Right ventricle myocardium inferior (tissue), 1 donor: ENCODE measurements around the gene AKAP13. TPM values are rescaled to one million over a fixed set of nuclear protein-coding genes. Genes with fewer than 3 reads are reported as not detected.

ENCODE experiments used
- ATAC-seq: fragments of 200-7000 bp; cut with Tn5 transposase; one replicate; pipeline ENCODE4 v1.9.1; 2020; ENCODE audit warnings: mild to moderate bottlenecking, moderate library complexity
- DNase-seq: peaks from one replicate; pipeline ENCODE4 v3.0.0; 2021; ENCODE audit errors: missing footprints
- intact Hi-C: fragments of 100-400 bp; cut with DNase I; formaldehyde crosslinking; loops from one replicate; pipeline ENCODE4 v1.11.0; 2022
- total RNA-seq: library from RNA; stranded (reverse); fragmentation: NEBNext Ultra II Directional; extraction: Animal tissue kit (Norgen Biotek cat#: 25700); gene quantifications from one replicate; pipeline ENCODE4 v1.2.1, GENCODE V29; 2021
- donor health status: DM: no; HTN: yes; CAD: no; lungs with severe emphysema.

AKAP13 gene
- total RNA-seq, 1 donor from 2014 or later = 292 TPM

GRCh38 chr15:85497172-85497569 lies 116.8 kb downstream of the AKAP13 start:
- intact Hi-C loops = loop anchor here (5.0 kb wide), 1 partner anchor 45 kb away; no protein-coding TSS in a partner anchor
- no peak for DNase-seq
- ATAC-seq = no peak

- no peak for ATAC-seq
- DNase-seq = no peak
- intact Hi-C loops = loop anchor here (5.0 kb wide), 1 partner anchor 44 kb away; no protein-coding TSS in a partner anchor
These were observed 118.1 kb downstream of the AKAP13 start for GRCh38 chr15:85498471-85498870.

DNA sequence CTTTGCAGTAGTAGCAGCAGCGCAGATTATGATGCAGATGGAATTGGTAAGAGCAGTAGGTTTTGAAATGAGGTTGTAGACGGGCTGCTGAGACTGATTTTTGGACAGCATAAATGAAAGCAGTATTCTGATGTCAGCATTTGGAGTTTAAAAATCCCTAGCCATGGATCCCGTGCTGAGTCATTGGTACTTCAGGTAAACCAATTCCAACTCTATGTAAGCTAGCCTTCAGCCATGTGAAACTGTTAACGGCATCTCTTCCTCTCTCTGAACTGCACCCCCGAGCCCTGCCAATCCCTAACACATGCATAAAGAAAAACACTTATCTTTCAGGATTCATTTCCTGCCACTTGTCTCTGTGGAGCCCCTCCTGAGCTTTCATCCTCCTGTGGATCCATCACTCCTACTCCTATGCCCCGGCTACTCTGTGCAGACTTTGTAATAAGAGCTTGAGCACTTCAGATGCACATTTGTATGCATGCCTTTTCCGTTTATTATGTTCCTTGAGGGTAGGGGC lies 119.0 kb downstream of the AKAP13 start:
- no peak for ATAC-seq
- intact Hi-C loops = loop anchor here (5.0 kb wide), 1 partner anchor 43 kb away; no protein-coding TSS in a partner anchor

DNA sequence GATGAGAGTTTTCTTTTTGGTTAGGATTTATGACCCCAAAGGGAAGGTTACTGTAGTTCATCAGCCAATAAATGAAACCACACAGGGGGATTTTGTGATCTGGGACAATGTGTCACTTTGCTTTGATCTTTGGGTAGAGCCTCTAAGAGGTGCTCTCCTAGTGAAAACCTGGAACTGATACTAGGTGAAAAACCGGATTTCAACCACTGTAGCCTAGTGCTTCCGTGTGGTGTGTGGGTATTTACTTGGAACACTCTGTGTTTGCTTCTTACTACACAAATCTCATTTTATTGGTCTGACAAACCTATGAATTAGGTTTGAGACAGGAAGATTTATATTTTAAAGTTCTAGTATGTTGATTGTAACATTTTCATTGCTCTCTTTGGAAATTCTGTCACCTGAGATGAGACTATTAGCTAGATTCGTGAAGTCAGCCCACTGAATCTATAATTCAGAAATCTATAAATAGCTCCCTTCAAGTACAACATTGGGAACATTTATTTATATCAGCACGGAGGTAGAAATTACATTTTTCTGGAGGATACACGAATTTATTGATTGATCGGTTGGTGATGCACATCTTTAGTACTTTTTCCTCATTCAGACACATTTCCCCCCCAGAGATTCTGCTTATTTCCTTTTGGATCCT lies 119.8 kb downstream of the AKAP13 start:
- DNase-seq (no peak), ATAC-seq (no peak)
- intact Hi-C loops = loop anchor here (5.0 kb wide), 3 partner anchors 82 to 227 kb away; no protein-coding TSS in a partner anchor

More for the DNA sequence above, 119.0 kb downstream of the AKAP13 start:
- DNase-seq = no peak

GRCh38 chr15:85500729-85501128 lies 120.3 kb downstream of the AKAP13 start:
- intact Hi-C loops = loop anchor here (5.0 kb wide), 3 partner anchors 82 to 227 kb away; no protein-coding TSS in a partner anchor
- peak; percentile 30 for ATAC-seq
- no peak for DNase-seq

GRCh38 chr15:85501574-85501973 lies 121.2 kb downstream of the AKAP13 start:
- ATAC-seq (no peak), DNase-seq (no peak)
- intact Hi-C loops = loop anchor here (5.0 kb wide), 3 partner anchors 81 to 226 kb away; no protein-coding TSS in a partner anchor

- intact Hi-C loops = loop anchor here (5.0 kb wide), 3 partner anchors 79 to 224 kb away; no protein-coding TSS in a partner anchor
- ATAC-seq (no peak), DNase-seq (no peak)
These were observed 122.9 kb downstream of the AKAP13 start for GRCh38 chr15:85503151-85503799.

GRCh38 chr15:85504749-85505676 lies 124.6 kb downstream of the AKAP13 start:
- intact Hi-C loops = loop anchor here (5.0 kb wide), 3 partner anchors 77 to 222 kb away; no protein-coding TSS in a partner anchor
- ATAC-seq (peak; percentile 50), DNase-seq (no peak)

DNA sequence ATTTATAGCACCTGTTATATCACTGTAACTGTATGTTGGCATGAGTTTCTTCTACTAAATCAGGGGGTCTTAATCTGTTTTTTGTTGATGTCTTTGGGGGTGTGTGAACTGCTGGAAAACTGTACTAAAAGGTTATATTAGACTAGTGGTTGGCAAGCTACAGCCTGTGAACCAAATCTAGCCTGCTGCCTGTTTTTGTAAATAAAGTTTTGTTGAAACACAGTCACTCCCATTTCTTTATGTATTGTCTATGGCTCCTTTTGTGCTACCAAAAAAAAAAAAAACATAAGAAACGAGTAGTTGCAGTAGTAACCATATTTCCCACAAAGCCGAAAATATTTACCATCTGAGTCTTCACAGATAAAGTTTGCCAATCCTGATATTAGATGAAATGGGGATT lies 126.7 kb downstream of the AKAP13 start:
- ATAC-seq (no peak), DNase-seq (no peak)
- intact Hi-C loops = no loop called here

GRCh38 chr15:85509973-85510372 lies 129.6 kb downstream of the AKAP13 start:
- ATAC-seq (no peak), DNase-seq (no peak)
- intact Hi-C loops = no loop called here

- no peak for ATAC-seq
- intact Hi-C loops = no loop called here
These were observed 134.0 kb downstream of the AKAP13 start for GRCh38 chr15:85514413-85514812.

GRCh38 chr15:85515212-85515611 lies 134.8 kb downstream of the AKAP13 start:
- DNase-seq (no peak), ATAC-seq (peak; percentile 40)
- intact Hi-C loops = no loop called here

More at GRCh38 chr15:85514413-85514812, 134.0 kb downstream of the AKAP13 start:
- no peak for DNase-seq

- intact Hi-C loops = no loop called here
- ATAC-seq = no peak
These were observed 136.7 kb downstream of the AKAP13 start for GRCh38 chr15:85517086-85517485.

DNA sequence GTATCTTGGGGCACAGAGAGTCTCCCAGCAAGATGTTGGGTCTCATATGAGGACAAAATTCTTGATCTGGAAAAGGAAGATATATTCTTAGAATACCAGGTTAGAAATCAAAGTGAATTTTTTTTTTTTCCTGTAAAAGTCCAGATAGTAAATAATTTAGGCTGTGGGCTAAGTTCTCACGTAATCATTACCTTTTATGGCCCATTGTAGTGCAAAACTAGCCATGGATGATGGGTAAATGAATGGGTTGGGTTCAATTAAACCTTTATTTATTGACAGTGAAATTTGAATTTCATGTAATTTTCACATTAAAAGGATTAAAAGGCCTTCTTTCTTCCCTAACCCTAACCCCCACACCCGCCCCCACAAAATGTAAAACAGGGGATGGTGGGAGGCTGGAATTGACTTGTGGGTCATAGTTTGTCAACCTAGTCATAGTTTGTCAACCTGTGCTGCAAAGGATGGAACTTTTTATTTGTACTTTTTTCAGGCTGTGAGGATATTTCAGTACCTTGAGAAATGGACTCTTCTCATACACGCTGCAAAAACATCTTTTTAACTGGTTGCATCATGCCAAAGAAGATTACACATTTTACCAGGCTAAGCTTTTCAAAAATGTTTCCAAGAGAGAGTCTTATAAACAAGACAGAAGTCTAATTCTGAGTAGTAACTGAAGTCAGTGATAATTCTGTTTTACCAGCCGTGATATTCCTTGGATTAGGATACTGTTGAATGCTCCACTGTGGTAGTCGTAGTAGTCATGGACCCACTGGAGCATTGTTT lies 138.8 kb downstream of the AKAP13 start:
- no peak for DNase-seq
- intact Hi-C loops = no loop called here
- no peak for ATAC-seq

More at GRCh38 chr15:85517086-85517485, 136.7 kb downstream of the AKAP13 start:
- DNase-seq = no peak

DNA sequence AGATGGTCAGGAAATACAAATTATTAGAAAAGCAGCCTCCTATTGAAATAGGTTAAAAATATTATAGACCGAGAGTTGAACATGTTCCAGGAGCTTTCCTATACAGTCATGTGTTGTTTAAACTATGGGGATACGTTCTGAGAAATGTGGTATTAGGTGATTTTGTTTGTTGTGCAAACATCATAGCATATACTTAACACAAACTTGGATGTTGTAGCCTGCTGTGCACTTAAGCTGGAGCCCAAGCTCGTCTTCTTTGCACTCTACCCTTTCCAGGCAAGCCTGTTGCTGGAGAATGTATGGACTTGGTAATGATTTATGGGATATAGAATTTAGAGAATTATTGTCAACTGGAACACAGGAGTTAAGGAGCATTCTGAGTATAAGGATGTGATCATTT lies 140.2 kb downstream of the AKAP13 start:
- intact Hi-C loops = no loop called here
- no peak for ATAC-seq

DNA sequence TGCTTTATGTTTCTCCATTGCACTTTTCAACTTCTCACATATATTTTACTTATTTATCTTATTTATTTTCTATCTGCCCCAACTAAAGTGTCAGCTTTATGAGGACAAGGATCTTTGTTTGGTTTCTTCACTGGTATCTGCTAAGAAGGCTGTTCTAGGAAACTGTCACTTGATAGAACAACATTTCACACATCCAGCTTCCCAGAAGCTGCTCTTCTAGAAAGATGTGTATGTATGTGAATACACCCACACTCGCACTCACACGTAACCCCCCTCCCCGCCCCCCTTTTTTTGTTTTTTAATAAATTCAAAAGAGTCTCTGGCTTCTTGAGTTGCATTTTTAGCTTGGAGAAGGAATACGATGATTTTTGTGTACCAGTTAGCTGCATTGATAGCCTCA lies 143.1 kb downstream of the AKAP13 start:
- no peak for DNase-seq
- ATAC-seq = no peak
- intact Hi-C loops = no loop called here

More for the DNA sequence above, 140.2 kb downstream of the AKAP13 start:
- DNase-seq = no peak

DNA sequence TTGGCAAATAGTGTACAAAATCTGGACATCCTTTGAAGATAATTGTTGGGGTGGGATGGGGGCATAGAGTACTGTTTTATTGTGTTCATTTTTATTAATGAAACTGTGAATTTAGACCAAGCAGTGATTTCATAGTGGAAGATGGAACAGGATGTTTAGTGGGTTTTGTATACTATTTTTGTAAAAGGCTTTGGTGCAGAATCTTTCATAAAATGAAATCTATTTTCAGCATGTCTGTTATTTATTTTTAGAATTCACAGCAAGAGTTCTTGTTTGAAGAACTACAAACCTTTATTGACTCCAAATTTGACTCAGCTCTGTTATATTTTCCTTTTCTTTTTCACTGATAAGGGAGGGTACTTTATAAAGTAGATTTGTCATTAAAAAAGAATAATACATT lies 145.4 kb downstream of the AKAP13 start:
- intact Hi-C loops = no loop called here
- ATAC-seq = no peak
- DNase-seq = no peak

DNA sequence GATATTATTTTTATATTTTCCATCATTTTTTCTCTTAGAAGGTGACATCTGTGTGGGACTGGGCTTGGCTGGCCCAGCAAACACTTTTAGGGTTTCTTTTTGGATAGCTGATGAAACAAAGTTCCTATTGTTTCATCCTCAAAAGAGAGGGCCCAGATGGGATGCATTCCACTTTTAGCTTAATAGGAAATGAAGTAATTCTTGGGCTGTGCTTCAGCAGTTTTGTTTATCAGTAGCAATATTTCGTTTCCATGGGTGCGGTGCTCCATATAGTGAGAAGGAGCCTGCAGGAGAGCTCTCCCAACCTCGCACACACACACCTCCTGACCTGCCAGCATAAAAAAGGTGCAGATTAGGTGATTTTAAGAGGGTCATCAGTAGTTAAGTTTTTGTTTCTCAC lies 147.5 kb downstream of the AKAP13 start:
- DNase-seq = no peak
- intact Hi-C loops = no loop called here
- peak; percentile 82 for ATAC-seq
